Osteoblast (primary cell): Measurements from ENCODE around the gene TXNL4A. TPM values are rescaled to one million over a fixed set of nuclear protein-coding genes. Genes with fewer than 3 reads are reported as not detected.
"Not testable (repeated sequence)": the region's sequence is repeated elsewhere in the genome, so short reads cannot be mapped to it uniquely, and the experiment has no call there.

Experiments used
- DNase-seq: peaks from one replicate; pipeline ENCODE4 v3.0.0; 2011; ENCODE audit warnings: low spot score, mixed read lengths; ENCODE audit not compliant: insufficient read length; ENCODE audit errors: missing footprints
- H2AFZ ChIP-seq: 2 replicates; pipeline ENCODE4 v1.6.0; 2011; ENCODE audit warnings: mild to moderate bottlenecking, low read length
- H3K27ac ChIP-seq: 2 replicates; pipeline ENCODE4 v1.5.1; 2011; ENCODE audit warnings: mild to moderate bottlenecking, low read depth, low read length, moderate library complexity
- H3K27me3 ChIP-seq: 2 replicates; pipeline ENCODE4 v1.6.0; 2012; ENCODE audit warnings: mild to moderate bottlenecking, control low read depth, inconsistent platforms, low read length, moderate library complexity; ENCODE audit not compliant: insufficient read depth
- H3K36me3 ChIP-seq: 2 replicates; pipeline ENCODE4 v1.5.1; 2011; ENCODE audit warnings: mild to moderate bottlenecking, low read length, control low read depth, moderate library complexity; ENCODE audit not compliant: insufficient read depth
- H3K4me1 ChIP-seq: 2 replicates; pipeline ENCODE4 v1.5.1; 2011; ENCODE audit warnings: mild to moderate bottlenecking, low read length, control low read depth, moderate library complexity; ENCODE audit not compliant: insufficient read depth
- H3K4me2 ChIP-seq: 2 replicates; pipeline ENCODE4 v1.6.0; 2011; ENCODE audit warnings: mild to moderate bottlenecking, low read length; ENCODE audit not compliant: insufficient read depth
- H3K4me3 ChIP-seq: fragments of 200-600 bp; sonication (generic); 3 replicates; pipeline ENCODE4 v1.5.1; 2012; ENCODE audit warnings: mild to moderate bottlenecking, low read length, inconsistent platforms; ENCODE audit not compliant: insufficient read depth
- H3K79me2 ChIP-seq: 2 replicates; pipeline ENCODE4 v1.6.0; 2012; ENCODE audit warnings: mild to moderate bottlenecking, low read length, control low read depth, inconsistent platforms; ENCODE audit not compliant: insufficient read depth
- H3K9me3 ChIP-seq: 2 replicates; pipeline ENCODE4 v1.5.1; 2011; ENCODE audit warnings: low read depth, low read length, control low read depth
- H4K20me1 ChIP-seq: 2 replicates; pipeline ENCODE4 v1.6.0; 2012; ENCODE audit warnings: mild to moderate bottlenecking, low read length, control low read depth; ENCODE audit not compliant: insufficient read depth
- total RNA-seq: library from RNA; depleted of rRNA; stranded (reverse); fragments of >200 nt; gene quantifications from 2 replicates; pipeline ENCODE4 v1.2.3, GENCODE V29; 2012
- TF ChIP-seq, protein P1 (sequence below): IDR thresholded peaks from 2 replicates; pipeline ENCODE4 v1.5.1; 2011; ENCODE audit warnings: mild to moderate bottlenecking, low read depth, low read length, moderate library complexity; ENCODE audit errors: extremely low read depth

The TXNL4A gene
- total RNA-seq, 1 donor: 54.6 TPM

DNA sequence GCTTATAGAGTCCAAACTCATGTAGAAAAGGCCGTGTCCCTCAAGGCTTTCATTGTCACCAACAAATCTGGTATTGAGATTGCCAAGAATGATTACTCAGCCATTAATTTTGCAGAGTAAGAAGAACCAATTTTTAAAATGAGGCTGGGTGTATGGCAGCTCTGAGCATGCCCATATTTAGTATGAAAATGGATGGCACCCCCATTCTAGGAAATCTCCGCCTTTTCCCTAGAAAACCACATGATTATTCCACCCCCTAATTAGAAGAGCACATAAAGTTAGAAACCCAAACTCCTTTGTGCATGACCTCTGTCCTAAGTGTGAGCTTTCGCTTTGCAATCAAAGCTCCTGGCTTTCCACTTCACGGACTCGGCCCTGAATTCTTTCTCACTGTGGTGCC is 14.1 kb upstream of the TXNL4A start:
- H3K4me1 ChIP-seq: peaks cover 3% of the 10 kb centered on the region
- no peaks in the 10 kb centered on the region for H3K9me3 ChIP-seq
- no peaks in the 10 kb centered on the region for H3K27me3 ChIP-seq
- no peak overlapping the region for H3K4me3 ChIP-seq
- H3K36me3 ChIP-seq: no peaks in the 10 kb centered on the region
- TF ChIP-seq, protein P1, sequence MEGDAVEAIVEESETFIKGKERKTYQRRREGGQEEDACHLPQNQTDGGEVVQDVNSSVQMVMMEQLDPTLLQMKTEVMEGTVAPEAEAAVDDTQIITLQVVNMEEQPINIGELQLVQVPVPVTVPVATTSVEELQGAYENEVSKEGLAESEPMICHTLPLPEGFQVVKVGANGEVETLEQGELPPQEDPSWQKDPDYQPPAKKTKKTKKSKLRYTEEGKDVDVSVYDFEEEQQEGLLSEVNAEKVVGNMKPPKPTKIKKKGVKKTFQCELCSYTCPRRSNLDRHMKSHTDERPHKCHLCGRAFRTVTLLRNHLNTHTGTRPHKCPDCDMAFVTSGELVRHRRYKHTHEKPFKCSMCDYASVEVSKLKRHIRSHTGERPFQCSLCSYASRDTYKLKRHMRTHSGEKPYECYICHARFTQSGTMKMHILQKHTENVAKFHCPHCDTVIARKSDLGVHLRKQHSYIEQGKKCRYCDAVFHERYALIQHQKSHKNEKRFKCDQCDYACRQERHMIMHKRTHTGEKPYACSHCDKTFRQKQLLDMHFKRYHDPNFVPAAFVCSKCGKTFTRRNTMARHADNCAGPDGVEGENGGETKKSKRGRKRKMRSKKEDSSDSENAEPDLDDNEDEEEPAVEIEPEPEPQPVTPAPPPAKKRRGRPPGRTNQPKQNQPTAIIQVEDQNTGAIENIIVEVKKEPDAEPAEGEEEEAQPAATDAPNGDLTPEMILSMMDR: no peak
- no peak for DNase-seq
- H4K20me1 ChIP-seq: no peaks in the 10 kb centered on the region
- H3K4me2 ChIP-seq: no peak overlapping the region
- H2AFZ ChIP-seq: peak overlapping the region; percentile 20
- no peaks in the 10 kb centered on the region for H3K79me2 ChIP-seq
- no peak overlapping the region for H3K27ac ChIP-seq

DNA sequence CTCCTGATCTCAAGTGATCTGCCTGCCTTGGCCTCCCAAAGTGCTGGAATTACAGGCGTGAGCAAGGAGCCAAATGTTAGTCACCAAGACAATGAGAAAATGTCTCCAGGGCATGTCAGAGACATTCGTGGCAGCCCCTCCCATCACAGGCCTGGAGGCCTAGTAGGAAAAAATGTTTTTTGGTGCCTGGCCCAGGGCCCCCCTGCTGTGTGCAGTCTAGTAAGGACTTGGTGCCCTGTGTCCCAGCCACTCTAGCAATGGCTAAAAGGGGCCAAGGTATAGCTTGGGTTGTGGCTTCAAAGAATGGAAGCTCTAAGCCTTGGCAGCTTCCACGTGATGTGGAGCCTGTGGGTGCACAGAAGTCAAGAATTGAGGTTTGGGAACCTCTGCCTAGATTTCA is 12.5 kb upstream of the TXNL4A start:
- Histone ChIP-seq H3K9me3 (no peaks in the 10 kb centered on the region), H3K27me3 (no peaks in the 10 kb centered on the region), H3K36me3 (no peaks in the 10 kb centered on the region), H3K4me2 (no peak overlapping the region), H2AFZ (no peak overlapping the region), H3K27ac (no peak overlapping the region), H4K20me1 (no peaks in the 10 kb centered on the region), H3K79me2 (no peaks in the 10 kb centered on the region), H3K4me3 (no peak overlapping the region), H3K4me1 (peaks cover 3% of the 10 kb centered on the region)
- TF ChIP-seq, protein P1: no peak
- DNase-seq: no peak

DNA sequence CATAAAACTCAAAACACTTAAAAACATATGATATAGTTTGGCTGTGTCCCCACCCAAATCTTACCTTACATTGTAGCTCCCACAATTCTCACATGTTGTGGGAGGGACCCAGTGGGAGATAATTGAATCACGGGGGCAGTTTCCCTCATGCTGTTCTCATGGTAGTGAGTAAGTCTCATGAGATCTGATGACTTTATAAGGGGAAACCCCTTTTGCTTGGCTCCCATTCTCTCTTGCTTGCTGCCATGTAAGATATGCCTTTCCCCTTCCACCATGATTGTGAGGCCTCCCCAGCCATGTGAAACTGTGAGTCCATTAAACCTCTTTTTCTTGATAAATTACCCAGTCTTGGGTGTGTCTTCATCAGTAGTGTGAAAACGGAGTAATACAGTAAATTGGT is 11.3 kb upstream of the TXNL4A start:
- not testable (repeated sequence) for H3K36me3 ChIP-seq, H4K20me1 ChIP-seq, H3K4me2 ChIP-seq, H3K27ac ChIP-seq, H3K4me1 ChIP-seq, H3K27me3 ChIP-seq, H2AFZ ChIP-seq, H3K9me3 ChIP-seq, DNase-seq, H3K79me2 ChIP-seq, H3K4me3 ChIP-seq

DNA sequence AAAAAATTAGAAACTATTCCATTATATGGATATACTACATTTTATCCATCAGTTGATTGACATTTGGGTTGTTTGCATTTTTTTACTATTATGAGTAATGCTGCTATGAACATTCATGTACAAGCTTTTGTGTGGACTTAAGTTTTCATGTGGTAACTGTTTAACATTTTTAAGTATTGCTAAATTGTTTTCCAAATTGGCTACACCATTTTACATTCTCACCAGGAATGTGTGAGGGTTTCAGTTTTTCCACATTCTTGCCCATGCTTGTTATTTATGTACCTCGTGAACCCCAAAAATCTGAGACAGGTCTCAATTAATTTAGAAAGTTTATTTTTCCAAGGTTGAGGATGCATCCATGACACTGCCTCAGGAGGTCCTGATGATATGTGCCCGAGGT is 3.1 kb upstream of the TXNL4A start:
- H3K36me3 ChIP-seq: peaks cover under 1% of the 10 kb centered on the region
- DNase-seq: no peak
- peaks cover 14% of the 10 kb centered on the region for H3K4me1 ChIP-seq
- peaks cover 8% of the 10 kb centered on the region for H4K20me1 ChIP-seq
- no peak overlapping the region for H3K4me2 ChIP-seq
- no peaks in the 10 kb centered on the region for H3K27me3 ChIP-seq
- H3K9me3 ChIP-seq: no peaks in the 10 kb centered on the region
- no peak overlapping the region for H3K4me3 ChIP-seq
- no peak overlapping the region for H3K27ac ChIP-seq
- TF ChIP-seq, protein P1: no peak
- no peak overlapping the region for H2AFZ ChIP-seq
- peaks cover 20% of the 10 kb centered on the region for H3K79me2 ChIP-seq

DNA sequence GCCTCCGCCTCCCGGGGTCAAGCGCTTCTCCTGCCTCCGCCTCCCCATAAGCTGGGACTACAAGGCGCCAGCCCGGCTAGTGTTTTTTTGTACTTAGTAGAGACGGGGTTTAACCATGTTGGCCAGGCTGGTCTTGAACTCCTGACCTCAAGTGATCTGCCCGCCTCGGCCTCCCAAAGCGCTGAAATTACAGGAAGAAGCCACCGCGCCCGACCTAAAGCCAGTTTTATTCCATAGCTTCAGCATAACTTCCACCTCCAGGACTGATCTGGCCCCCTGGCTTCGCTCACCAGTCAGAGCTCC is 783 bp upstream of the TXNL4A start:
- Histone ChIP-seq H3K9me3 (no peaks in the 10 kb centered on the region), H3K4me3 (peak overlapping the region; percentile 95), H3K27ac (peak overlapping the region; percentile 96), H3K27me3 (no peaks in the 10 kb centered on the region), H3K79me2 (peaks cover 43% of the 10 kb centered on the region), H2AFZ (peak overlapping the region; percentile 34), H3K36me3 (peaks cover 21% of the 10 kb centered on the region), H3K4me1 (peaks cover 16% of the 10 kb centered on the region), H3K4me2 (peak overlapping the region; percentile 93), H4K20me1 (peaks cover 30% of the 10 kb centered on the region)
- DNase-seq: no peak
- TF ChIP-seq, protein P1: no peak
